NOMO-1 treated with dmso at 0.1 percent for 144 hours (cell line): ENCODE results near the gene PLEKHH1.

ENCODE experiments used
- DNase-seq: peaks from one replicate; lab custom pipeline; 2025; ENCODE audit not compliant: unreplicated experiment; lab: John Stamatoyannopoulos, UW

PLEKHH1 gene

GRCh38 chr14:67562025-67562775 lies 29.1 kb downstream of the PLEKHH1 start:
- no peak for DNase-seq

DNA sequence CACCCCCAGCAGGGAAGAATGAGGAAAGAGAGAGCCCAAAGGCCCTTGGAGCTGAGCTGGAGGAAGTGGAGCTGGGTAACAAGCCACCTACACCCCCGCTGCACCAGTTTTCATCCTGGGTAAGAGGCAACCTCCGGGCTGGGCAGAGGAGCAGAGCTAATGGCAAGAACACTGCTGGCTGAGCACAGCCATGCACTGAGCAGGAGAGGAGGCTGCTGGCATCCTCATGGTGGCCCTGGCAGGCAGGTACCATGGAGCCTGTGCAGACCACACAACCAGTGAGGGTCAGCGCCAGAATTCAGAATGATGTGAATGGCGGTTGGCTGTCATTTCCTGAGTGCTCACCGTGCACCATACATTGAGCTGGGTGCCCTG lies 29.7 kb downstream of the PLEKHH1 start:
- DNase-seq: no peak

DNA sequence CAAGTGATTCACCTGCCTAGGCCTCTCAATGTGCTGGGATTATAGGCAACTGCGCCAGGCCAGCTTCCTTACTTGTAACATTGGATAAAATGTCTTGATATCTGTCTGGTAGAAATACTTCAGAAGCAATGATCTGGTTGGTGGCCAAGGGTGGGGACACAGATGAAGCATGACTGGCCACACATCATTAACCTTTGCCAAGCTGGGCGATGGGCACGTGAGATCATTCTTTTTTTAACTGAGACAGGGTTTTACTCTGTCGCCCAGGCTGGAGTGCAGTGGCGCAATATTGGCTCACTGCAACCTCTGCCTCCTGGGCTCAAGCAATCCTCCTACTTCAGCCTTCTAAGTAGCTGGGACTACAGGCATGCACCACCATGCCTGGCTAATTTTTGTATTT lies 31.1 kb downstream of the PLEKHH1 start:
- DNase-seq: no peak

DNA sequence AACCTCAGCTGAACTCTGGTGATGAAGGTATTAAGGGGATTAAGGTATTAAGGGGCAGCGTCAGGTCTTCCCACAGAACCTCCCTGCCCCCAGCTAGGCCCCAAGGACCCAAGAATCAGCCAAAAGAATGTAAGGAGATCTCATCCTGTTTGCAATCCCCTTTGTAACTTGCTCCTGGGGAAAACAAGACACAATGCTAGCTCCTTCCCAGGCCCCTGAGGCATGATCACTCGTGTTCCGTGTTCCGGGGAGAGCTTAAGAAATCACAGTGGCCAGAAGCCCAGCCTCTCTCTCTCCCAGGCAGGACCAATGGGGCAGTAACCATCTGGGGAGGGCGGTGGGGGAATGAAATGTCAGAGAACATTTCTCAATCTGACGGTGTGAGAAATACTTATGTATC lies 33.8 kb downstream of the PLEKHH1 start:
- no peak for DNase-seq

DNA sequence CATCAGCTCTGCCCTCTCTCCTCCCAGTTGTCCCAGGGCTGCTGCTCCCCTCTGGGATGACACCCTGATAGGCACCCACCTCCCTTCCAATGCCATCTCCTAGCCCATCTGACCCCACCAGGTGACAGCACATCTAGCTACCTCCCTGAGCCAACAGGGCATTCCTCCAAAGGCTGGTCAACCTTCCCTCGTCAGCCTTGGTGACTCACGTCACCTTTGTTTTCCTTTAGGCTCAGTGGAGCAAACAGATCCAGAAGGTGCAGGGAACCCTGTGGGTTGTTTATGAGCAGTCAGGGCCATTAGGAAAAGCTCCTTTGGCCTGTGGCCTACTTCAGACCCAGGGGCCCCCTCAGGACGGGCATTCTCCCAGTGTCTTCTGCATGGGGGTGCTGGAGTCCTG lies 34.6 kb downstream of the PLEKHH1 start:
- DNase-seq: no peak

DNA sequence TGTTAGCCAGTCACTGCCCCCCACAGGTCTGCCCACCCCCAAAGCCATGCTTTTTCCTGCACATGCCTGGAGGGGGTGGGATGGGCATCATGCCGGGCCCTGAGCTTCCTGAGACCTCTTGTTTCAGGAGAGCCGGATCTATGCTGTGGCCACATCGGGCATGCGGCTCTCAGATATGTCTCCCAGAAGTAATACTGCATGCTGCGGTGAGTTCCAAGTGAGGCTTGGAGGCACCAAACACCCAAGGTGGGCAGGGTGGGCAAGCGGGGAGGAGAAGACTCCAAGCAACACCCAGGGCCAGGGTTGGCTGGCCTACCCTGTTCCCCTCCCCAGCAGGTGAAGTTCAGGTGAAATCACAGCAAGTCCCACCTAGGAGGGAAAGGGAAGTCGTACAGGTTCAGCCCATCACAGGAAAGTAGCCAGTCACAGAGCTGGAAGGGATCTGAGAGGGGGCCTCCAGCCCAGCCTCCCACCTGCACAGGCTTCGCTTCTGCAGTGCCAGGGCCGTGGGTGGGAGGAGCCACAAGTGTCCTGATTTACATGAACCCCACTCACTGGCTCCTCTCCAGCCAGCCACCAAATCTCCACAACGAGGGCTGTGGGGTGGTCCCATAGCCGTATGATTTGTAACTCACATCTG lies 36.0 kb downstream of the PLEKHH1 start:
- DNase-seq: no peak

DNA sequence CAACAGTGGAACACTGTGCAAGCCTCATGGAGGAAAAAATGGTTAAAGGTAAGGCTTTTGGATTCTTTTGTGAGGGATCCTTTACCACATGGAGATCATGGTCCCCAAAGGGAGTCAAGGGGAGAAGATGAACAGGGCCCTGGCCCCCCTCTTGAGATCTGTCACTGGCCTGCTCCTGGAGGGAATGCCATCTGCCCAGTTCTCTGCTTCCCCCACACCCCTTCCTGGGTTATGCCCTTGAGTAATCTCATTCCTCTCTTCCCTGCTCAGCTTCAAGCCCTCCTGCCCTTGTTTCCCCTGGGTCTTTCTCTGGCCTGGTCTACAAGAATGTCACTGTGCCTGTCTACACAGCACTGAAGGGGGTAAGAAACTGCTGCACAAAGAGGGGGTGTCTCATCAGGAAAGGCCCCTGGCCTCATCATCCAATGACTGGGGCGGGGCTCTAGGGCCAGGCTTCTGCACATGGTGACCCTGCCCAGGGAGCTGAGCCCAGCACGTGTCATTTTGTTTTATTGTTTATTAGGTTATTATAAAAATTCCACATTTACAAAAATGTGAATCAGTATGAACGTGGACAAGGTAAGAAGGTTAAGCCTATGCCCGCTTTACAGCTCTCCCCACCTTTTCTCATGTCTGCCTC lies 36.7 kb downstream of the PLEKHH1 start:
- DNase-seq: no peak

- DNase-seq: no peak
Measured at GRCh38 chr14:67570453-67570852, 37.4 kb downstream of the PLEKHH1 start.

GRCh38 chr14:67571275-67571990 lies 38.3 kb downstream of the PLEKHH1 start:
- peak; percentile 32 for DNase-seq

DNA sequence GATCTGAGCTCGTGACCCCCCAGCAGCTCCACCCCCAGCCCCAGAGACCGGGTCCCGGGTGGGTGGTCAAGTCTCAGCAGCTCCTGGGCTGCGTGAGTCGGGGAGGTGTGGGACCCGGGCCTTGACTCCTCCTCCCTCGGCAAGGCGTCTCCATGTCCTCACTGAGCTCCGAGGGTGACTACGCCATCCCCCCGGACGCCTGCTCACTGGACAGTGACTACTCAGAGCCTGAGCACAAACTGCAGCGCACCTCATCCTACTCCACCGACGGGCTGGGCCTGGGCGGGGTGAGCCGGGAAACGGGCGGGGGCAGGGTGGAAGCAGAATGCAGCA lies 38.9 kb downstream of the PLEKHH1 start:
- no peak for DNase-seq

DNA sequence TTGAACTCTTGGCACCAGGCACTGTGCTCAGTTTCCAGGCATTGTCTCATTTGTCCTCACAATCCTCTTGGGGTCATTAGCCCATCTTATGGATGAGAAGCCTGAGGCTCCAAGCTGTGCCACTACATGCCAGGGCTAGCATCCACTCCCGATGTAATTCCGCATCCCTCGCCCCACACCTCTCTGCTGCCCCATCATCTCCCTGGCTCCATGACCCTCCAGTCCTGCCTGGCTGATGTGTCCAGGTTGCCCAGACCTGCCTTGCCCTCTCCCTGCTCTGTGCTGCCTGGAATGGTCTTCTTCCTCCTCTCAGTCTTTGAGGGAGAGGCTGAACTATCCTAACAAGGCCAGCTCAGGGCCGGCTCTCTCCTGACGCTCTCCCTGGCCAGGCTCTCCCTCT lies 39.5 kb downstream of the PLEKHH1 start:
- DNase-seq: no peak

DNA sequence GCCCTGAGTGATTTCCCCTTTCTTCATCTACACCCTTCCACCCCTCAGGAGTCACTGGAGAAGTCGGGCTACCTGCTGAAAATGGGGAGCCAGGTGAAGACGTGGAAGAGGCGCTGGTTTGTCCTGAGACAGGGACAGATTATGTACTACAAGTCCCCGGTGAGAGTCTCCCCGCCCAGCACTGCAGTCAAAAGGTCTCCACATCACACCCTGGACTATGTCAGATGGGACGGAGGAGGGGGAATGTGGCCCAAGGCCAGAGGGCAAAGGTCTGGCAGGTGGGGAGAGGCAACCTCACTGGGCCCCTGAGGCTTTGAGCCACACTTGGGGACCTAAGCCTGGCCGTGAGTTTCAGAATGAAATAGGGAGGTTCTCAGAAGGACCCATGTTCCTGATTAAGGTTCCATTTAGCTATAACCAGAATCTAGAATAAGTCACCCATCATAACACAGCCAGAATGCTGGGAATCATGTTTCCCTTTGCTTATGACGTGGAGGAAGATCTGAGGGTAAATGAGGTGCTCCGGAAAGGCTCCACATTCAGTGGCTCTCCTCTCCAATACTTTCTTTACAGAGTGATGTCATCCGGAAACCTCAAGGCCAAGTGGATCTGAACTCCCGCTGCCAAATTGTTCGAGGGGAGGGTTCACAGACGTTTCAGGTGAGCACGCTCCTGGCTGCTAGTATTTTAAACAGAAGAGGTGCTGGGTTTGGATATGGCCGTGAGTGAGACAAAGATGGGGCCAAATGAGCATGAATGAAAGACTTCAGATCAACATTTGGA lies 40.3 kb downstream of the PLEKHH1 start:
- no peak for DNase-seq

DNA sequence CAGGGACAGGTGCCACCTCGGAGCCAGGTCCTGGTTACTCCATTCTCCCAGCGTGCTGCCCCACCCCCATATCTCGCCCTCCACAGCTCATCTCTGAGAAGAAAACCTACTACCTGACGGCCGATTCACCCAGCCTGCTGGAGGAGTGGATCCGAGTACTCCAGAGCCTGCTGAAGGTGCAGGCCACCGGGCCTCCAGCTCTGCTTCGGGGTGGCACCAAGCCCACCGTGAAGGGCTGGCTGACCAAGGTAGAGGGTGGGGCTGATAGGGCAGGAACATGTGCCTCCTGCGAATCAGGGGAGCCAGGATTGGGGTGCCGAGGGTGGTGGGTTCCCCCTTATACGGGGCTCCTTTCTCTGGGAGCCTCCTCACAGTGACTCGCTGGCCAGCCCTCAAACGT lies 41.1 kb downstream of the PLEKHH1 start:
- DNase-seq: no peak

DNA sequence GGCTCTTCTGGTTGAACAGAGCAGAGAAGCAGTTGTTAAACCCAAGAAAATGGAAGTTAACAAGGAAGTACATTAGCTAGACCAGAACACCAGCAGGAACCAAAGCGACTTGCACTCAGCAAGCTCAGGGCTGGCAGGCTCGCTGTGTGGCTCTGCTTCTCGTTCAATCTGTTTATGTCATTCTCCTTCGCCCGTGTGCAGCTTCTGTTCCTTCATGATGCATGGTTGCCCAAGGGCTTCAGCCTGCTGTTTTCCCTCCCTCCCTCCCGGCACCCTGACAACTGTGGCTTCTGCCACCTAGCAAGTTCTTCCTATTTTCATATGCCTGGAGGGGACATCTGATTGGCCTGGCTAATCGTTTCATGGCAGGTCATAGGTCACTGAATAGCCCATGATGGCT lies 41.7 kb downstream of the PLEKHH1 start:
- DNase-seq: no peak

DNA sequence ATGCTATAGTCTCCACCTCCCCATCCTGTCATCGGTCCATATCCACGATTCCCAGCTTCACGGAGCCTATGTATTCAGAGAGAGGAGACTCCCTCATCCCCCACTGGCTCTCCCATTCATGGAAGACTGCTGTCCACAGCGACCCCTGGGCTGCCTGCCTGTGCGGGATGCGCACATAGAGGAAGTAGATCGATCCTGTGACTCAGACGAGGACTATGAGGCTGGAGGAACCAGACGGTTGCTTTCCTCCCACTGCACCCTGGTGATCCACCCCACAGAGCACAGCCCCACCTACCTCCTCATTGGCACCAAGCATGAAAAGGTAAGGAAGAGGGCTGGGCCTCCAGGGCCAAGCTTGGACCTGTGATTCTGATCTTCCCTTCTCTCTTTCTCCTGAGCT lies 42.6 kb downstream of the PLEKHH1 start:
- DNase-seq: no peak

DNA sequence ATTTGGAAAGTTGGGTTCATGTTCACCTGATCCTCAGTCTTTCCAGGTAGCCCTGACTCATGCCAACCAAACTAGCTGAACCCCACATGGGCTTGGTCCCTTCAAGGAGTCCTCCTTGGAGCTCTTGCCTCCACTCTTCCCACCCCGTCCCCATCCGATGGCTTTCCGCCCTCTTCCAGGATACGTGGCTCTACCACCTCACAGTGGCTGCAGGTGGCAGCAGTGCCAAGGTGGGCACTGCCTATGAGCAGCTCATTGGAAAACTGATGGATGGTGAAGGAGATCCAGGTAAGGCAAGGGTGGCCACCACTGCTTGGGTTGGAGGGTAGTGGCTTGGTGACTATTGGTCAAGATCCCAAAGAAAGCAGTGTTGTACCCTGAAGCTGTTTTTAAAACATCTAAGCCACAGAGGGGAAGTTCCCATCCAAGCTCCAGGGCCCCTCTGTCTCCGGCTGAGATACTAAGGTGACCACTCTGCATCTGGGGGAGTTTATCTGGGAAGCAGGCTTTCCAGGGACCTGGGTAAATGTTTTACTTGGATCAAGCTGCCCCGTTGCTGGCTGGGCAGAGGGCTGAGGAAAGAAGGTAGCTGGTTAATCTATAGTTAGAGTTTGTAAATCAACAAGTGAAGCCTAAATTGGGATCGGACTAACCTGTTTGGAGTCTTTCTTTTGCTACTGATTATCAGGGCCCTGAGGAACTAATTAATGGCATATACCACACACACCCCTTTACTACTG lies 43.3 kb downstream of the PLEKHH1 start:
- no peak for DNase-seq

- DNase-seq: no peak
Measured at GRCh38 chr14:67577181-67577808, 44.2 kb downstream of the PLEKHH1 start.

GRCh38 chr14:67577909-67578749 lies 45.0 kb downstream of the PLEKHH1 start:
- no peak for DNase-seq

DNA sequence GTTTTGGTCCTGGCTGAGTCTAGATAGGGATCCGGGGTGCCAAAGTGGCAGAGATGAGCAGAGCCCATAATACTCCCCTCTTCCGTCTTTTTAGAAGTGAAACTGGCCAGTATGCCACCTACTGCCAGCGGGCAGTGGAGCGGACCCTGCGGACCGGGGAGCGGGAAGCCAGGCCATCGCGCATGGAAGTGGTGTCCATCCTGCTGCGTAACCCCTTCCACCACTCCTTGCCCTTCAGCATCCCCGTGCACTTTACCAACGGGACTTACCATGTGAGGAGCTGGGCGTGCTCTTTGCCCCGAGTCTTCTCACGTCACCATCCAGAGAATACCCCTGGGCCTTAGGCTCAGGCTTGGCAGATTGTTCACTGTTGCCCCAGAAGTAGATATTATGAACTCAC lies 46.0 kb downstream of the PLEKHH1 start:
- no peak for DNase-seq
